Mucosa of stomach (tissue), 1 donor: ENCODE data around the gene ACOX1.

ENCODE experiments used
- H3K27me3 ChIP-seq: one replicate; pipeline ENCODE4 v1.7.0; 2013; ENCODE audit warnings: mild to moderate bottlenecking, low read length; ENCODE audit not compliant: control insufficient read depth, insufficient read depth
- H3K36me3 ChIP-seq: one replicate; pipeline ENCODE4 v1.7.0; 2013; ENCODE audit warnings: low read length; ENCODE audit not compliant: control insufficient read depth, insufficient read depth
- H3K4me1 ChIP-seq: one replicate; pipeline ENCODE4 v1.7.0; 2013; ENCODE audit warnings: mild to moderate bottlenecking, low read length; ENCODE audit not compliant: control insufficient read depth, insufficient read depth
- H3K4me3 ChIP-seq: one replicate; pipeline ENCODE4 v1.7.0; 2013; ENCODE audit warnings: low read length
- H3K9ac ChIP-seq: one replicate; pipeline ENCODE4 v1.7.0; 2013; ENCODE audit warnings: mild to moderate bottlenecking, low read length, moderate library complexity
- H3K9me3 ChIP-seq: one replicate; pipeline ENCODE4 v1.7.0; 2013; ENCODE audit warnings: mild to moderate bottlenecking, low read length, moderate library complexity; ENCODE audit not compliant: control insufficient read depth
- donor health status: Pancreatic carcinoma.

Gene ACOX1

GRCh38 chr17:75940727-75941441 is 38.1 kb downstream of the ACOX1 start, which contains the start of gene FBF1:
TSS of gene FBF1 (minus strand) at chr17:75941042. CDS start at chr17:75938149, 2,893 bp downstream.
- no peaks in the 10 kb centered on the region for H3K27me3 ChIP-seq
- H3K9me3 ChIP-seq: no peaks in the 10 kb centered on the region
- H3K36me3 ChIP-seq: no peaks in the 10 kb centered on the region
- peak within 1 kb of the TSS; percentile 44 for H3K4me3 ChIP-seq
- H3K4me1 ChIP-seq: peaks cover 5% of the 10 kb centered on the region
- H3K9ac ChIP-seq: peak within 1 kb of the TSS; percentile 79

DNA sequence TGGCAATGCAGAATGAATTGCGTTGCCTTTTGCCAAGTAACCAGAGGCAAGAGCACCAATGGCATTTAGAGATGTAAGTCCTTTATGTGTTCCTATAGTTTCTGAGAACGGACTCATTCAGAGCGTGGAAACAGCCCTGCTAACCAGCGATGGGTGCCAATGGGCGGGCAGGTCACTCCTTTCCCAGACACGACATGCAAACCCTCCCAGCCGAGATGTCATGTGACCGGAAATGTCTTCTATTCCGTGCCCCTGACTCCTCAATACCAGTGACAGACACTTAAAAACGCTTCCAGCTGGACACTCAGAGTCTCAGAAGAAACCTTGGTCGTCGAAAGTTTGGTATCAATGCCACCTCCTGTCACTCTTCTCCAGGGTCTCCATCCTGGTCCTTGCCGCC is 41.3 kb downstream of the ACOX1 start:
- Histone ChIP-seq H3K27me3 (no peaks in the 10 kb centered on the region), H3K4me3 (no peak overlapping the region), H3K9me3 (no peaks in the 10 kb centered on the region), H3K9ac (no peak overlapping the region), H3K36me3 (no peaks in the 10 kb centered on the region), H3K4me1 (peaks cover 5% of the 10 kb centered on the region)

DNA sequence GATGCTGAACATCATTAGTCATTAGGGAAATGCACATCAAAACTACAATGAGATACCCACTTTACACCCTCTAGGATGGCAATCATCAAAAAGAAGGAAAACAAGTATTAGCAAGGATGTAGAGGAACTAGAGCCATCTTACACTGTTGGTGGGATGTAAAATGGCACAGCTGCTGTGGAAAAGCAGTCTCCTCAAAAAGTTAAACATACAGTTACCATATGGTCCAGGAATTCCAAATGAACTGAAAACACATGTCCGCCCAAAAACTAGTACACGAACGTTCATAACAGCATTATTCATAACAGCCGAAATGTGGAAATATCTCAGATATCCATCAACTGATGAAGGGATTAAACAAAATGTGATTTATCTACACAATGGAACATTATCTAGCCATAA is 45.2 kb downstream of the ACOX1 start:
- H3K4me3 ChIP-seq: no peak overlapping the region
- no peak overlapping the region for H3K9ac ChIP-seq
- H3K36me3 ChIP-seq: no peaks in the 10 kb centered on the region
- no peaks in the 10 kb centered on the region for H3K9me3 ChIP-seq
- H3K27me3 ChIP-seq: no peaks in the 10 kb centered on the region
- no peaks in the 10 kb centered on the region for H3K4me1 ChIP-seq

- H3K27me3 ChIP-seq: no peaks in the 10 kb centered on the region
- H3K4me1 ChIP-seq: no peaks in the 10 kb centered on the region
- H3K36me3 ChIP-seq: no peaks in the 10 kb centered on the region
- no peak overlapping the region for H3K9ac ChIP-seq
- no peaks in the 10 kb centered on the region for H3K9me3 ChIP-seq
- H3K4me3 ChIP-seq: no peak overlapping the region
These were observed 46.1 kb downstream of the ACOX1 start for GRCh38 chr17:75932852-75933251.

DNA sequence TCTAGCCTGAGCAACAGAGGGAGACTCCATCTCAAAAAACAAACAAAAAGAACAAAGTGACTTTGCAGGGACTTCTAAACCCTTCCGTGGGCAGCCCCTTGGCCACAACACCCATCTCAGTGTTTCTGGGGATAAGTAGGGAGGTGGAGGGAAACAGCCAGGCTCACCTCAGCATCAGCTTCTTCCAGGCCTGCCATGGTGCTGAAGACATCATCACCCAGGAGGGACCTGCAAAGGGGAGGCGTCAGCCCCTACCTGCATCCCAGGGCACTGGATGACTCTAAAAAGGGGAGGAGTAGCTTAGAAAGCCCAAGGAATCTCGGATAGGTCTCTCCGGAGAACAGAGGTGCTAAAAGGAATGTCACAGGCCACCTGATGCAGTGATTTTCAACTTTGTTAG is 47.9 kb downstream of the ACOX1 start:
- Histone ChIP-seq H3K9ac (no peak overlapping the region), H3K4me3 (no peak overlapping the region), H3K36me3 (no peaks in the 10 kb centered on the region), H3K4me1 (peaks cover 8% of the 10 kb centered on the region), H3K9me3 (no peaks in the 10 kb centered on the region), H3K27me3 (no peaks in the 10 kb centered on the region)

GRCh38 chr17:75927286-75927922 is 51.6 kb downstream of the ACOX1 start:
- Histone ChIP-seq H3K27me3 (no peaks in the 10 kb centered on the region), H3K4me1 (peaks cover 8% of the 10 kb centered on the region), H3K4me3 (no peak overlapping the region), H3K9me3 (no peaks in the 10 kb centered on the region), H3K9ac (no peak overlapping the region), H3K36me3 (no peaks in the 10 kb centered on the region)

GRCh38 chr17:75926456-75926855 is 52.5 kb downstream of the ACOX1 start:
- no peaks in the 10 kb centered on the region for H3K36me3 ChIP-seq
- no peaks in the 10 kb centered on the region for H3K27me3 ChIP-seq
- H3K9me3 ChIP-seq: no peaks in the 10 kb centered on the region
- no peak overlapping the region for H3K9ac ChIP-seq
- peaks cover 8% of the 10 kb centered on the region for H3K4me1 ChIP-seq
- H3K4me3 ChIP-seq: no peak overlapping the region

- Histone ChIP-seq H3K36me3 (no peaks in the 10 kb centered on the region), H3K9me3 (no peaks in the 10 kb centered on the region), H3K9ac (no peak overlapping the region), H3K4me3 (no peak overlapping the region), H3K27me3 (no peaks in the 10 kb centered on the region), H3K4me1 (peaks cover 8% of the 10 kb centered on the region)
These were observed 53.1 kb downstream of the ACOX1 start for GRCh38 chr17:75925912-75926311.

GRCh38 chr17:75925103-75925502 is 53.9 kb downstream of the ACOX1 start:
- peaks cover 8% of the 10 kb centered on the region for H3K4me1 ChIP-seq
- no peak overlapping the region for H3K9ac ChIP-seq
- H3K9me3 ChIP-seq: no peaks in the 10 kb centered on the region
- H3K27me3 ChIP-seq: no peaks in the 10 kb centered on the region
- no peaks in the 10 kb centered on the region for H3K36me3 ChIP-seq
- no peak overlapping the region for H3K4me3 ChIP-seq

- no peak overlapping the region for H3K9ac ChIP-seq
These were observed 55.7 kb downstream of the ACOX1 start for GRCh38 chr17:75922963-75923874.

DNA sequence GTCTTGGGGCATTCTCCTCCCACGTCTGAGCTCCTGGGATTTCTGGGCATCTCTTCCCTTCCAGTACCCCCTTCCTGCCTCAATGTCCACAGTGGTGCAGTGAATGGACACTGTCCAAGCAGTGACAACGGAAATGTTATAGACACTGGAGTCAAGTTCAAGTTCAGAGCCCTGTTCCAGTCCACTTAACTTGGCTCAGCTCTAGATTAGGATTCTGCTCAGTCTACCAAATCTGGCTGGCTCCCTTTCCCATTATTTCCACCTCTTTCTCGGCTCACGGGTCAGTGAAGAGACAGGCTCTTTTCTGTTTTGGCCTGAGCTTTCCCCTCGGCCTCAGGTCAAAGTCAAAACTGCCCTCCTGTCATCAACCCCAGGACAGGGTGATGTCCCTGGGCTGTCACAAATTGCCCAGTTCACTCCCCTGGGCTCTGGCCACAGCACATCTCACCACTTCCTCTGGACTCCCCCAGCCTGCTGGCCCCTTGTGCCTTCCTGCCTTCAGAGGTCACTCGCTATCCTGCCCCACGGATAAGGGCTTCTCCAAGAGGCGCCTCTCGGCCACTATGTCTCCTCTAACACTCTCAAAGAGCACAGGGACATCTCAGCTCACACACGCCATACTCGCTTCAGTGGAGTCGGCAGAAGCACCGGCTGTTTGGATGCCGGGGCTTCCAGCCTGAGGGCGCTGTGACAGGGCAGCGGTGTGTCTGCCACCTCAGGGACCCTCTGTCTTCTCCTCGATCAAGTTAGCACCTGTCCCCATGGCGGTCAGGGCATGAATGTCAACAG is 56.6 kb downstream of the ACOX1 start:
- Histone ChIP-seq H3K27me3 (no peaks in the 10 kb centered on the region), H3K9me3 (no peaks in the 10 kb centered on the region), H3K4me3 (no peak overlapping the region), H3K36me3 (no peaks in the 10 kb centered on the region), H3K9ac (no peak overlapping the region), H3K4me1 (peaks cover 4% of the 10 kb centered on the region)

More at GRCh38 chr17:75922963-75923874, 55.7 kb downstream of the ACOX1 start:
- Histone ChIP-seq H3K27me3 (no peaks in the 10 kb centered on the region), H3K4me3 (no peak overlapping the region), H3K4me1 (peaks cover 8% of the 10 kb centered on the region), H3K9me3 (no peaks in the 10 kb centered on the region), H3K36me3 (no peaks in the 10 kb centered on the region)
